Activated CD4-positive, alpha-beta memory T cell treated with anti-CD3 and anti-CD28 coated beads, Interleukin-2, amount 10 ng/mL, durations not matched to agents 7 days and 5 days (primary cell): ENCODE data around the gene LDLRAP1. TPM values are rescaled to one million over a fixed set of nuclear protein-coding genes. Genes with fewer than 3 reads are reported as not detected.

Experiments
- total RNA-seq, 2 experiments: library from RNA; stranded (reverse); gene quantifications; one replicate each; pipeline ENCODE4 v1.2.3, GENCODE V29; 2021

Gene LDLRAP1
- total RNA-seq, 2 experiments from 2014 or later: 26.4 to 27.7 TPM

Other genes with a start within 250 kb of the LDLRAP1 start
- gene TMEM50A, start 205.3 kb upstream of the LDLRAP1 start, total RNA-seq: 100 to 1,000 TPM; 182 to 183 TPM
- gene RHCE, start 122.8 kb upstream of the LDLRAP1 start, total RNA-seq: under 1 TPM in 1 of 2 experiments, not detected in 1; 0.50 TPM
- 10 to 100 TPM; 15.8 to 16.3 TPM for gene MACO1, start 112.7 kb upstream of the LDLRAP1 start, total RNA-seq
- gene MAN1C1, start 73.2 kb downstream of the LDLRAP1 start, total RNA-seq: 10 to 100 TPM; 22.3 to 24.1 TPM